Muscle layer of colon (tissue), 2 donors: ENCODE data around the gene FGF12.

Experiments used
- H3K27ac ChIP-seq: one replicate; pipeline ENCODE4 v1.7.0; 2013; ENCODE audit warnings: low read depth, mild to moderate bottlenecking, low read length, moderate library complexity
- H3K27me3 ChIP-seq, 2 donors: one replicate each; pipeline ENCODE4 v1.7.0; 2013; ENCODE audit warnings: low read length in 2 of 2, mild to moderate bottlenecking in 2 of 2; ENCODE audit not compliant: insufficient read depth in 2 of 2, control insufficient read depth in 1 of 2
- H3K36me3 ChIP-seq: one replicate; pipeline ENCODE4 v1.7.0; 2013; ENCODE audit warnings: mild to moderate bottlenecking, low read length; ENCODE audit not compliant: insufficient read depth
- H3K4me1 ChIP-seq: one replicate; pipeline ENCODE4 v1.7.0; 2013; ENCODE audit warnings: mild to moderate bottlenecking, low read length; ENCODE audit not compliant: insufficient read depth
- H3K4me3 ChIP-seq, 2 donors: one replicate each; pipeline ENCODE4 v1.7.0; 2013; ENCODE audit warnings: low read length in 2 of 2, low read depth in 1 of 2, mild to moderate bottlenecking in 1 of 2, moderate library complexity in 1 of 2
- H3K9ac ChIP-seq: one replicate; pipeline ENCODE4 v1.7.0; 2013; ENCODE audit warnings: low read length
- H3K9me3 ChIP-seq: one replicate; pipeline ENCODE4 v1.7.0; 2013; ENCODE audit warnings: mild to moderate bottlenecking, low read length
- donor health status: abdominal sarcoma.
- donor health status: Adenocarcinoma of cecum.

FGF12 gene

DNA sequence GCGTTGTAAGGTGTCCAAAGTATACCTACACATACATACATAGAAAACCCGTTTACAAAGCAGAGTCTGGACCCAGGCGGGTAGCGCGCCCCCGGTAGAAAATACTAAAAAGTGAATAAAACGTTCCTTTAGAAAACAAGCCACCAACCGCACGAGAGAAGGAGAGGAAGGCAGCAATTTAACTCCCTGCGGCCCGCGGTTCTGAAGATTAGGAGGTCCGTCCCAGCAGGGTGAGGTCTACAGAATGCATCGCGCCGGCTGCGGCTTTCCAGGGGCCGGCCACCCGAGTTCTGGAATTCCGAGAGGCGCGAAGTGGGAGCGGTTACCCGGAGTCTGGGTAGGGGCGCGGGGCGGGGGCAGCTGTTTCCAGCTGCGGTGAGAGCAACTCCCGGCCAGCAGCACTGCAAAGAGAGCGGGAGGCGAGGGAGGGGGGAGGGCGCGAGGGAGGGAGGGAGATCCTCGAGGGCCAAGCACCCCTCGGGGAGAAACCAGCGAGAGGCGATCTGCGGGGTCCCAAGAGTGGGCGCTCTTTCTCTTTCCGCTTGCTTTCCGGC is 318.6 kb downstream of the FGF12 start:
- Histone ChIP-seq H3K4me3 (peak overlapping the region; percentile 24 to 44), H3K27ac (no peak overlapping the region), H3K9ac (no peak overlapping the region)

DNA sequence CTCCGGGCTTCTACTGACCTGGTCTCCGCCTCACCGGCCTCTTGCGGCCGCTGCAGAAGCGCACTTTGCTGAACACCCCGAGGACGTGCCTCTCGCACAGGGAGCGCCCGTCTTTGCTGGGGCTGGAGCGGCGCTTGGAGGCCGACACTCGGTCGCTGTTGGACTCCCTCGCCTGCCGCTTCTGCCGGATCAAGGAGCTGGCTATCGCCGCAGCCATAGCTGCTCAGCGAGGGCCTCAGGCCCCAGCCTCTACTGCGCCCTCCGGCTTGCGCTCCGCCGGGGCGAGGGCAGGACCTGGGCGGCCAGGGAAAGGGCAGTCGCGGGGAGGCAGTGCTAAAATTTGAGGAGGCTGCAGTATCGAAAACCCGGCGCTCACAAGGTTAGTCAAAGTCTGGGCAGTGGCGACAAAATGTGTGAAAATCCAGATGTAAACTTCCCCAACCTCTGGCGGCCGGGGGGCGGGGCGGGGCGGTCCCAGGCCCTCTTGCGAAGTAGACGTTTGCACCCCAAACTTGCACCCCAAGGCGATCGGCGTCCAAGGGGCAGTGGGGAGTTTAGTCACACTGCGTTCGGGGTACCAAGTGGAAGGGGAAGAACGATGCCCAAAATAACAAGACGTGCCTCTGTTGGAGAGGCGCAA is 319.2 kb downstream of the FGF12 start:
- H3K9me3 ChIP-seq: no peaks in the 10 kb centered on the region
- H3K27ac ChIP-seq: no peak overlapping the region
- peak overlapping the region; percentile 24 to 44 for H3K4me3 ChIP-seq
- H3K36me3 ChIP-seq: no peaks in the 10 kb centered on the region
- no peaks in the 10 kb centered on the region for H3K4me1 ChIP-seq
- peaks cover 0 to 12% of the 10 kb centered on the region in 2 donors for H3K27me3 ChIP-seq
- no peak overlapping the region for H3K9ac ChIP-seq

More for the DNA sequence above, 318.6 kb downstream of the FGF12 start:
- H3K36me3 ChIP-seq: no peaks in the 10 kb centered on the region
- H3K4me1 ChIP-seq: no peaks in the 10 kb centered on the region
- no peaks in the 10 kb centered on the region for H3K9me3 ChIP-seq
- H3K27me3 ChIP-seq: peaks cover 0 to 12% of the 10 kb centered on the region in 2 donors

GRCh38 chr3:192399767-192400166 is 327.6 kb downstream of the FGF12 start:
- H3K9ac ChIP-seq: no peak overlapping the region
- H3K36me3 ChIP-seq: no peaks in the 10 kb centered on the region
- no peaks in the 10 kb centered on the region for H3K9me3 ChIP-seq
- H3K27me3 ChIP-seq: no peaks in the 10 kb centered on the region
- no peak overlapping the region for H3K4me3 ChIP-seq
- no peaks in the 10 kb centered on the region for H3K4me1 ChIP-seq
- H3K27ac ChIP-seq: no peak overlapping the region

DNA sequence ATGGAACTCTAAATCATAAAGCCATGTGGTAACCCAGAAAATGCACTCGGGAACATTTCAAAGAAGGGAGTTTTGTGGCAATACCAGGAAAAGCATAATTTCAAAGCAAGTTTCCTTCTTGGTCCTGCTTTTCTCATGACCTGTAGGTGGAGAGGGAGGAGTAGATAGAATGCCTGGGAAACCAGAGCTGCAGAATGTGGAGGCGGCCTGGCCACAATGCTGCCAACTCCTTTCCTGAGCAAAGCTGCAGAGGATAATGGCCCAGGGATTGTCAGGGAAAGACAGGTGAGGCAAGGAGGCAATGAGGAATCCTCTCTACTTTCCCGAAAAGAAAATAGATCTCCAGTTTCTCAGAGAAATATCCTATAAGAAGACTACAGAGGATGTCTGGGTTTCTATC is 330.3 kb downstream of the FGF12 start:
- Histone ChIP-seq H3K27me3 (no peaks in the 10 kb centered on the region), H3K4me3 (no peak overlapping the region), H3K4me1 (no peaks in the 10 kb centered on the region), H3K27ac (no peak overlapping the region), H3K9me3 (no peaks in the 10 kb centered on the region), H3K9ac (no peak overlapping the region), H3K36me3 (no peaks in the 10 kb centered on the region)

DNA sequence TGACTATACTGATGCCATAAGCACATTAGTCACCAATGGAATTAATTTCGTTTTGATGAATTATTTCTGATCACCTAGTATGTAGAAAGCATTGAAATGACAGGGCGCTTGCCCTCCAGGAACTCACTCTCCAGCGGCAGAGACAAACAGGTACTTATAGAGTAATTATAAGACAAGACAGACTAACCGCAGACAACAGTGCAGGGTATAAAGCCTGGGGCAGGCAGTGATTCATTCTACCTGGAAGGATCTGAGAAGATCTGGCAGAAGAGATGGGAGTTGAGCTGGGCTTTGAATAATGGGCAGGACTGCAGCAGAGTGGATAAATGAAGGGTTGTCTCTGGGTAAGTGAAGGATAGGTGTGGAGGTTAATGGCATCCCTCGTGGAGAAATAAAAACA is 331.8 kb downstream of the FGF12 start:
- no peak overlapping the region for H3K9ac ChIP-seq
- H3K4me3 ChIP-seq: no peak overlapping the region
- H3K4me1 ChIP-seq: no peaks in the 10 kb centered on the region
- no peaks in the 10 kb centered on the region for H3K27me3 ChIP-seq
- H3K9me3 ChIP-seq: no peaks in the 10 kb centered on the region
- no peak overlapping the region for H3K27ac ChIP-seq
- no peaks in the 10 kb centered on the region for H3K36me3 ChIP-seq

- no peaks in the 10 kb centered on the region for H3K36me3 ChIP-seq
- H3K27ac ChIP-seq: no peak overlapping the region
- H3K9me3 ChIP-seq: no peaks in the 10 kb centered on the region
- no peak overlapping the region for H3K9ac ChIP-seq
- no peaks in the 10 kb centered on the region for H3K4me1 ChIP-seq
- H3K27me3 ChIP-seq: no peaks in the 10 kb centered on the region
- H3K4me3 ChIP-seq: no peak overlapping the region
Measured at GRCh38 chr3:192392986-192393385, 334.4 kb downstream of the FGF12 start.

DNA sequence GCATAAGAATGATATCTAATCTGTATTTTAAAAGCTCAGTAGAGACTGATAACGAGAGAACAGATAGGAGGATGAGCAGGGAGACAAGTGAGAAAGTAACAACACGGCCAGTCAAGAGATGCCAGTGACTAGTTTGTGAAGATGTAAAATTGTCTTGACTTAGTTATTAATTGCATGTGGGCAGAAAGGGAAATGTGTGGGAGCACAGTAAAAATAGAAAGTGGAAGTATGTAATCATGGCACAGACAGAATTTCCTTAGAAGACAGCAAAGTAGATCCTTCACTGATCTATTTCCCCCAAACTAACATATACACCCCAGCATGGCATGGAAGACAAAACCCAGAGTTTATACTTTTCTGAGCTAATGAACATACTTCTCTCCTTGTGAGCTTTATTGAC is 344.5 kb downstream of the FGF12 start:
- Histone ChIP-seq H3K4me1 (no peaks in the 10 kb centered on the region), H3K9ac (no peak overlapping the region), H3K27me3 (no peaks in the 10 kb centered on the region), H3K4me3 (no peak overlapping the region), H3K27ac (no peak overlapping the region), H3K9me3 (no peaks in the 10 kb centered on the region), H3K36me3 (no peaks in the 10 kb centered on the region)

- Histone ChIP-seq H3K4me3 (no peak overlapping the region), H3K27me3 (no peaks in the 10 kb centered on the region), H3K27ac (no peak overlapping the region), H3K9ac (no peak overlapping the region), H3K36me3 (no peaks in the 10 kb centered on the region), H3K9me3 (no peaks in the 10 kb centered on the region), H3K4me1 (no peaks in the 10 kb centered on the region)
Measured at GRCh38 chr3:192373586-192373985, 353.8 kb downstream of the FGF12 start.

GRCh38 chr3:192373032-192373431 is 354.3 kb downstream of the FGF12 start:
- no peak overlapping the region for H3K27ac ChIP-seq
- no peaks in the 10 kb centered on the region for H3K9me3 ChIP-seq
- no peaks in the 10 kb centered on the region for H3K4me1 ChIP-seq
- no peaks in the 10 kb centered on the region for H3K36me3 ChIP-seq
- no peak overlapping the region for H3K9ac ChIP-seq
- no peaks in the 10 kb centered on the region for H3K27me3 ChIP-seq
- no peak overlapping the region for H3K4me3 ChIP-seq

DNA sequence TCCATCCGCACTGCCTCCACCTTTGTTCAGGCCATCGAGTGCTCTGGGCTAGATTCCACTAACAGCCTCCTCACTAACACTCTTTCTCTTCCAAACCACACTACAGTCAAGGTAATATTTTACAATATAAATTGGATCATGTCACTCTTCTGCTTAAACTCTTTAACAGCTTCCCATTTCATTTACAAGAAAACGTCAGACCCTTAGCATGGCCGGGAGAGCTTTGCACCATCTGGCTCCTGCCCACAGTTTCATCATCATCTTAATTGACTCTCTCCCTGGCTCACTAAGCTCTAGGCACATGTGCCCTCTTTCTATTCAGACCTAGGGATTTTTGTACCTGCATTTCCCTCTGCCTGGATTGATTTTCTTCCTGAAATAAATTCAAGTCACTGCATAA is 354.7 kb downstream of the FGF12 start:
- Histone ChIP-seq H3K27me3 (no peaks in the 10 kb centered on the region), H3K27ac (no peak overlapping the region), H3K9ac (no peak overlapping the region), H3K4me3 (no peak overlapping the region), H3K36me3 (no peaks in the 10 kb centered on the region), H3K4me1 (no peaks in the 10 kb centered on the region), H3K9me3 (no peaks in the 10 kb centered on the region)

GRCh38 chr3:192371870-192372400 is 355.4 kb downstream of the FGF12 start:
- Histone ChIP-seq H3K27ac (no peak overlapping the region), H3K27me3 (no peaks in the 10 kb centered on the region), H3K4me1 (no peaks in the 10 kb centered on the region), H3K4me3 (no peak overlapping the region), H3K9ac (no peak overlapping the region), H3K9me3 (no peaks in the 10 kb centered on the region), H3K36me3 (no peaks in the 10 kb centered on the region)

DNA sequence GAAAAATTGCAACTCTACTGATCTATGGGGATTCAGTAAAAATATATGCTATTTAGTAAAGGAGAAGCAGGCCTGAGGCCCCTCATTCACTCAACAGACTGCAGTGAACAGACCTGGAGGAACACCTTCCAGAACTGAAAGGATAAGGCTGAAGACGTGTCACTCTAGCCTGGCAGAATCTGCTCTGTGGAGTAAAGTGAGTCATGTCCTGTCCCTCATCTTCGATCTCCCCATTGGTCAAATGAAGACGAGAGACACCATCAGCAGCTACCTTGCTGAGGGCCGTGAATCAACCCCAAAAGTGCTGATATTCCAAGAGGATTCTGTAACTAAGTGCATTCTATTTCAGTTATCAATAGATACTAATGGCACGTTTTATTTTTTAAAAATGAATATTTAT is 359.7 kb downstream of the FGF12 start:
- Histone ChIP-seq H3K4me1 (no peaks in the 10 kb centered on the region), H3K9ac (no peak overlapping the region), H3K27me3 (no peaks in the 10 kb centered on the region), H3K4me3 (no peak overlapping the region), H3K36me3 (no peaks in the 10 kb centered on the region), H3K9me3 (no peaks in the 10 kb centered on the region), H3K27ac (no peak overlapping the region)
